ENCODE results near the gene STK32A.
"Not testable (repeated sequence)": the region's sequence is repeated elsewhere in the genome, so short reads cannot be mapped to it uniquely, and the experiment has no call there.

STK32A gene

GRCh38 chr5:147234825-147235635 lies at the start of gene STK32A:
Gene STK32A (plus strand): TSS chr5:147235026. CDS start chr5:147239635, 4,609 bp downstream.
- peak; percentile 42 for DNase-seq

- DNase-seq: no peak
Measured at GRCh38 chr5:147187099-147187540, 47.7 kb upstream of the STK32A start.

- peak; percentile 64 for DNase-seq
Measured at GRCh38 chr5:147188200-147189108, 46.4 kb upstream of the STK32A start.

DNA sequence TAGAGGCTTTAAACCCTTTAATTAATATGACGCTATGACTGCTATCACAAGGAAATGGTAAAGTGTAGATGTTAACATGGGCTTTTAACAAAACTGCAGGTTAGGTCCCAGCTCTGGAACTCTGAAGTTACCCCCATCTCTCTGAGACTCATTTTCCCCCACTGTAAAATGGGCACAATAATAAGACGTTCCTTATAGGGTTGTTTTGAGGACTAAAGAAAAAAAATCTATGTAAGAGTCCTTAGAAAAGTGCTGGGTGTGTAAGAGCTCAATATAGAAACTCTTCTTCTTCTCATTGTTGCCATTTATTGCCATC lies 45.8 kb upstream of the STK32A start:
- DNase-seq: no peak

- DNase-seq: no peak
Measured at GRCh38 chr5:147190331-147190730, 44.5 kb upstream of the STK32A start.

DNA sequence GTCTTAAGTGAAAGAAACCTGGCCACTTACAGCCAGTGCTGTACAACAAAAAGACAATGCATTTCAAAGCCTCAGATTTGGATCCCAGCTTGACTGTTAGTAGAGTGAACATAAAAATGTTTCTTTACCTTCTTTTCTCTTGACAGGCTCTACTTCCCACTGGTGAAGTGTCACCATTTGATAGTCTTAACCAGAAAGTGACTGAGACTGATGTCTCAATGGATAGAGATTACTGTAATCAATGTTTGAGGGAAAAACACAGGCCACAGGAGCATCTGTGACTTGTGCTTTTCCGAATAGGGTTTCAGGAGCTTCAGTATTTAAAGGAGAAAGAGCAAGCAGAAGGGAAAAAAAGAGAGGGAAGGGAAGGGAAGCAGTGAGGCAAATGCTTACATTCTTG lies 41.7 kb upstream of the STK32A start:
- no peak for DNase-seq

DNA sequence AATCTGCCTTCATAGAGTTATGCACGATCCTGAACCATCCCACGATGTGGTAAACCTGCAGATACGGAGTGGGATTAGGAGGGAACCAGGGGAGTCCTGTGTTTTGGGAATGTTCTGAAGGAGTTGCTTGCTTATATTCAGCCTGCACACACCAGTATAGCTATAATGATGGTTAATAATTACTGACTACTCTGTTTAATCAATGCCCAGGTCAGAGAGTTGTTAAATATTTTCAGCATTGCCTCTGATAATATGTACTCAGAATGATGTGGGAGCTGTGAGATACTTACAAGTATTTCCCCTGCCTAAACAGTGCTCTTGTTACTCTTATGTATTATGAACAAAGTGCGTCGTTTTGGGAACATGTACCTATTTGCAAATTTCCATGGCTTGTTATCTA lies 34.8 kb upstream of the STK32A start:
- no peak for DNase-seq

DNA sequence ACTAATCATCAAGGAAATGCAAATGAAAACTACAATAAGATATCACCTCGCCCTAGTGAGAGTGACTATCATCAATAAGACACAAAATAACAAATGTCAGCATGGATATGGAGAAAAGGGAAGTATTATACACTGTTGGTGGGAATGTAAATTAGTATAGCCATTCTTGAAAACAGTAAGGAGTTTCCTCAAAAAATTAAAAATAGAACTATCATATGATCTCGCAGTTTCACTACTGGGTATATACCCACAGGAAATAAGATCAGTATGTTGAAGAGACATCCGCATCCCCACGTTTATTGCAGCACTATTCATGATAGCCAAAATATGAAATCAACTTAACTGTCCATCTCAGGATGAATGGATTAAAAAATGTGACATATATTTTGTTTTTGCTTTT lies 31.6 kb upstream of the STK32A start:
- DNase-seq: no peak

GRCh38 chr5:147204576-147204975 lies 30.2 kb upstream of the STK32A start:
- DNase-seq: no peak

- no peak for DNase-seq
Measured at GRCh38 chr5:147208134-147208533, 26.7 kb upstream of the STK32A start.

- DNase-seq: no peak
Measured at GRCh38 chr5:147216552-147217154, 18.2 kb upstream of the STK32A start.

DNA sequence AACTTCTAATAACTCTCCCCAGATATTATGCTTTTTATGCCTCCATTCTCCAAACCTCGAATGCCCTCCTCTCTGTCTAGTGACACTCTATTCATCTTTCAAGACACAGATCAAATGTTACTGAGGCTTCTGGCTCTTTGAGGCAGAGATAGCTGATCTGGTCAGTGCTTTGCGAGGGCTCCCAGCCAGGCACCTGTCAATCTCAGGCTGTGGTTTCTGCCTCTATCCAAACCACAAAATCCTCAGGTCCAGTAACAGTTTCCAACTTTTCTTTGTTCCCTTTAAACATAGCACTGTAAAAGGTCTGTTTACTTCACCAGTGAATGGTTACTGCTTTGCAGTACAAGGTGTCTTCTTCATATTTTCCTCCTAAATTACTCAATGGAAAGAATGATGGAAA lies 11.5 kb upstream of the STK32A start:
- no peak for DNase-seq

GRCh38 chr5:147223948-147224791 lies 10.7 kb upstream of the STK32A start:
- peak; percentile 4 for DNase-seq

DNA sequence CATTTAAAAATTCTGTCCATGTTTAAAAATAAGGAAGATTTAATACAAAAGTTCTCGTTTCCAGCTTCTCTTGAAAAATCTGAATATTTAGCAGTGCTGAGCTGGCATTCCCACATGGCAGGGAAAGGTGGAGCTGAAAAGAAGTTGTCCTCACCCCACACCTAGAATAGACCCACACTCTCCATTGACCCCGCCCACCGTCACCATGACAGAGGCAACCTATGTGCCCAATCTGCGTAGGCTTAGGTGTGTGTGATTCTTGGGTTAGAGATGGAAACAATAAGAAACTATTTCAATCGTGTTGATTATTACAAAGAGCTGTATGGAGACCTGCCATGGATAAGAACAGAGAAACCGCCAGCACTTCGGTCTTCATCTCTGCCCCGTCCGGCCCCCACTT lies 8.9 kb upstream of the STK32A start:
- DNase-seq: no peak

GRCh38 chr5:147226512-147226911 lies 8.3 kb upstream of the STK32A start:
- no peak for DNase-seq

- DNase-seq: no peak
Measured at GRCh38 chr5:147234239-147234824, 494 bp upstream of the STK32A start.

- DNase-seq: no peak
Measured at GRCh38 chr5:147240266-147240985, 5.6 kb downstream of the STK32A start.

DNA sequence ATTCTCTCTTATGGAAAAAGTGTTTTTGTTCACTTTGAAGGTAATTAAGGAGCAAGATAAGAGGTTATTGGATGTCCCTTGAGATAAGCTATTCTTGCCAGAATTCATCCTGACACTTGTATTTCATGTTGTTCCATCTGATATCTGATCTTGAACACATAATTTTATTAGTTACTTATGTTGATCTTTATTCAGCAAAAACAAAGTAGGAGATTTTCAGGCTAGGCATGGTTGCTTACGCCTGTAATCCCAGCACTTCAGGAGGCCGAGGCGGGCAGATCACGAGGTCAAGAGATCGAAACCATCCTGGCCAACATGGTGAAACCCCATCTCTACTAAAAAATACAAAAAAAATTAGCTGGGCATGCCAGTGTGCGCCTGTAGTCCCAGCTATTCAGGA lies 8.4 kb downstream of the STK32A start:
- DNase-seq: not testable (repeated sequence)

DNA sequence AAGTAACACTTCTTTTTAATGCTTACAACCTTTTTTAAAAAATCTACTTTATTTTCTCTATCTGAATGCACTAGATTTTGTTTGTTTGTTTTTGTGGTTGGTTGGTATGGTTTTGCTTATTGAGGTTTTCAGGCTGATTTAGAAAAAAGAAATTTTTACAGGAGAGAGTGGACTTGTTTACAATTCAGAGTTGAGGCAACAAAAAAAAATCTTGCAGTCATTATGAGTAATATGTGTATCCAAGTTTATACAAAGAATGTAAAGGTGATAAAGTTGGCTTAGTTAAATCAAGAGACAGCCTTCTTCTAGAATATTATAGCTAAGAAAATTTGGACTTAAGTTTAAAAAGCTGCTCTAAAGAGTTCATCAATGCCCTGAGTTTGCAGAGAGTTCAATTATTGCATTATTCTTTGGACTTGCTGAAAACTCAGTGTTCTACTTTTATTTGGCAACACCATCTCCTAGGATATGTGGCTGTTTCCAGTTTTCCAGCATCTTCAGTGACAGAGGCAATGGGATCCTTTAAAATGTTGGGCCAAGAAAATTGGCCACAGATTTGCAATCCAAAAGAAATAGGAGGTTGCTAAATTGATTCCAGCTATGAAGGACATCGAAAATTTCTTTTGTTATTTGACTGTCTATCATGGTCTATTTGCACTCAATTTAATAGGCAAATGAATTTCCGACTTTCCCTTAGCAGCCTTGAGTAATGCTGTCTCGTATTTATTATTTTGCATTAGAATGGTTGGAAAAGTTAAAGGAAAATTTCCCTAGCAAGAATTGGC lies 10.7 kb downstream of the STK32A start:
- no peak for DNase-seq

GRCh38 chr5:147248561-147248960 lies 13.7 kb downstream of the STK32A start:
- no peak for DNase-seq

GRCh38 chr5:147259837-147260236 lies 25.0 kb downstream of the STK32A start:
- DNase-seq: no peak

Data from NCI-H1092 (cell line).